ENCODE data around the gene SPTBN1.
"Not testable (repeated sequence)": the region's sequence is repeated elsewhere in the genome, so short reads cannot be mapped to it uniquely, and the experiment has no call there.

SPTBN1 gene

GRCh38 chr2:54471221-54471711 is 15.1 kb downstream of the SPTBN1 start:
- DNase-seq, result no peak

GRCh38 chr2:54473851-54474250 is 17.7 kb downstream of the SPTBN1 start:
- DNase-seq, result no peak

- DNase-seq, result no peak
Observed at GRCh38 chr2:54475285-54475684, 19.2 kb downstream of the SPTBN1 start.

- DNase-seq, result no peak
Observed at GRCh38 chr2:54475919-54476318, 19.8 kb downstream of the SPTBN1 start.

- no peak for DNase-seq
Observed at GRCh38 chr2:54476852-54477251, 20.7 kb downstream of the SPTBN1 start.

- DNase-seq, result no peak
Observed at GRCh38 chr2:54477896-54478295, 21.8 kb downstream of the SPTBN1 start.

GRCh38 chr2:54478899-54479298 is 22.8 kb downstream of the SPTBN1 start:
- DNase-seq, result no peak

- DNase-seq, result no peak
Observed at GRCh38 chr2:54479424-54479823, 23.3 kb downstream of the SPTBN1 start.

GRCh38 chr2:54480025-54480424 is 23.9 kb downstream of the SPTBN1 start:
- DNase-seq, result no peak

GRCh38 chr2:54481686-54482085 is 25.6 kb downstream of the SPTBN1 start:
- no peak for DNase-seq

GRCh38 chr2:54482715-54483114 is 26.6 kb downstream of the SPTBN1 start:
- no peak for DNase-seq

- no peak for DNase-seq
Observed at GRCh38 chr2:54483426-54483825, 27.3 kb downstream of the SPTBN1 start.

GRCh38 chr2:54485756-54486155 is 29.6 kb downstream of the SPTBN1 start:
- not testable (repeated sequence) for DNase-seq

- DNase-seq, result no peak
Observed at GRCh38 chr2:54486766-54487165, 30.6 kb downstream of the SPTBN1 start.

GRCh38 chr2:54490863-54491262 is 34.7 kb downstream of the SPTBN1 start:
- no peak for DNase-seq

GRCh38 chr2:54492335-54492734 is 36.2 kb downstream of the SPTBN1 start:
- DNase-seq, result no peak

GRCh38 chr2:54494087-54494486 is 38.0 kb downstream of the SPTBN1 start:
- no peak for DNase-seq

- no peak for DNase-seq
Observed at GRCh38 chr2:54496920-54497319, 40.8 kb downstream of the SPTBN1 start.

GRCh38 chr2:54497763-54498680 is 41.9 kb downstream of the SPTBN1 start:
- no peak for DNase-seq

GRCh38 chr2:54499661-54500060 is 43.5 kb downstream of the SPTBN1 start:
- no peak for DNase-seq

- no peak for DNase-seq
Observed at GRCh38 chr2:54500404-54501205, 44.5 kb downstream of the SPTBN1 start.

- no peak for DNase-seq
Observed at GRCh38 chr2:54502731-54503130, 46.6 kb downstream of the SPTBN1 start.

GRCh38 chr2:54503192-54503591 is 47.1 kb downstream of the SPTBN1 start:
- peak; percentile 17 to 28 for DNase-seq

- no peak for DNase-seq
Observed at GRCh38 chr2:54503828-54504227, 47.7 kb downstream of the SPTBN1 start.

Measured in CD4-positive, alpha-beta T cell treated with Interferon alpha-2 for 1 hour (primary cell).